Esophagus squamous epithelium (tissue), 4 donors: ENCODE measurements around the gene SCYGR8.

ENCODE experiments used
- CTCF ChIP-seq, 6 experiments: fragments of 450-650 bp in 4 of 6; fragments of 200-600 bp in 2 of 6; sonication (generic) in 2 of 6; IDR thresholded peaks; one replicate each; pipeline ENCODE4 v1.5.1; 2016 to 2019; ENCODE audit warnings: antibody characterized with exemption in 6 of 6, mild to moderate bottlenecking in 4 of 6, moderate library complexity in 4 of 6
- POLR2A ChIP-seq, 4 donors: fragments of 450-650 bp; IDR thresholded peaks; one replicate each; pipeline ENCODE4 v1.6.1; 2017; ENCODE audit warnings: antibody characterized with exemption in 4 of 4, mild to moderate bottlenecking in 4 of 4, moderate library complexity in 3 of 4

- no peak for TF ChIP-seq CTCF (IDR thresholded peaks at IDR 0.05)
- TF ChIP-seq POLR2A (IDR thresholded peaks at IDR 0.05): no peak
Observed at GRCh38 chr2:227783404-227784138, 37.9 kb downstream of the SCYGR8 start.
